GM19395 (cell line): ENCODE data around the gene CROT.
A peak's percentile ranks its signal among the peaks of the same experiment; 100 is the strongest.

Experiments used
- ATAC-seq: cut with Tn5 transposase; IDR thresholded peaks from one replicate; pipeline ENCODE4 v1.9.1; 2021; ENCODE audit warnings: mild to moderate bottlenecking, moderate library complexity; ENCODE audit not compliant: unreplicated experiment

The CROT gene

GRCh38 chr7:87413951-87414793 is 68.7 kb downstream of the CROT start:
- ATAC-seq = no peak

- no peak for ATAC-seq
These were observed 69.3 kb downstream of the CROT start for GRCh38 chr7:87414794-87415188.

- ATAC-seq = peak; percentile 89
These were observed 71.5 kb downstream of the CROT start for GRCh38 chr7:87416682-87417587.

GRCh38 chr7:87420173-87420572 is 74.7 kb downstream of the CROT start:
- no peak for ATAC-seq

- no peak for ATAC-seq
These were observed 78.6 kb downstream of the CROT start for GRCh38 chr7:87424075-87424474.

- peak; percentile 75 for ATAC-seq
These were observed 80.7 kb downstream of the CROT start for GRCh38 chr7:87426160-87426559.

- no peak for ATAC-seq
These were observed 81.8 kb downstream of the CROT start for GRCh38 chr7:87427288-87427687.

- ATAC-seq = no peak
These were observed 87.1 kb downstream of the CROT start for GRCh38 chr7:87432536-87432935.

- ATAC-seq = no peak
These were observed 90.1 kb downstream of the CROT start for GRCh38 chr7:87435546-87435945.

- peak; percentile 99 for ATAC-seq
These were observed 100.4 kb downstream of the CROT start for GRCh38 chr7:87445897-87446296.

- ATAC-seq = no peak
These were observed 101.7 kb downstream of the CROT start for GRCh38 chr7:87447116-87447635.

GRCh38 chr7:87448388-87448787 is 102.9 kb downstream of the CROT start:
- no peak for ATAC-seq
